A673 (cell line): Measurements from ENCODE around the gene PGAP6.

Experiments used
- CTCF ChIP-seq: fragments of 300-800, 200-600 bp; sonication (generic); conservative IDR thresholded peaks from 2 replicates; pipeline ENCODE4 v1.5.1; 2017; ENCODE audit warnings: low read depth, mild to moderate bottlenecking, antibody characterized with exemption, low read length, moderate library complexity, mixed read lengths
- EZH2 ChIP-seq: fragments of 200-600 bp; sonication (generic); IDR thresholded peaks from 2 replicates; pipeline ENCODE4 v1.6.1; 2017; ENCODE audit warnings: borderline replicate concordance, low read depth, mild to moderate bottlenecking, mixed read lengths, antibody characterized with exemption, low read length; ENCODE audit not compliant: poor library complexity, severe bottlenecking

DNA sequence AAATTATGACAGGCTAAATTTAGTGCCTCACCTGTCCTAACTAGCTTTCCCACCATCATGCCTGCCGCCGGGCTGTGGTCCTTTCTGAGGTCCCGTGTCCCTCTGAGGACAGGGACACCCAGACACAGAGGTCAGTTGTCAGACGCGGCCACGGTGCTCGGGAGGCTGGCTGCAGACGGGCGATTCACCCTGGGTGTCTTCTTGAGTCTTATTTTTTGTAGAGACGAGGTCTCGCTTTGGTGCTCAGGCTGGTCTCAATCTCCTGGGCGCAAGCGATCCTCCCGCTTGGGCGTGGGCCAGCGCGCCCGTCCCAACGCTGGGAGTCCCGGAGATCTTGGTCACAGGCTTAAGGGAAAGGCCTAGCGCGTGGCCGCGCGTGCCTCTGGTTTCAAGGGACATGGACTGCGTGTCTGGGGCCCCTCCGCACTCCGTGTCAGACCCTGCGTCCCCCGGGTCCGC lies 42.9 kb upstream of the PGAP6 start:
- TF ChIP-seq CTCF (no peak), EZH2 (no peak)
